PC-3 (cell line): Measurements from ENCODE around the gene MORN1.

Experiments used
- EZH2 ChIP-seq: fragments of 300-600 bp; sonication (generic); IDR thresholded peaks from one replicate; pipeline ENCODE4 v1.6.1; 2017; ENCODE audit warnings: antibody characterized with exemption, mild to moderate bottlenecking, low read length; ENCODE audit not compliant: unreplicated experiment
- EZH2phosphoT487 ChIP-seq: fragments of 300-600 bp; sonication (generic); IDR thresholded peaks from 2 replicates; pipeline ENCODE4 v1.6.1; 2018; ENCODE audit warnings: mild to moderate bottlenecking, antibody characterized with exemption, low read length, borderline replicate concordance
- TF ChIP-seq, protein P1 (sequence below): fragments of 300-600 bp; sonication (generic); conservative IDR thresholded peaks from 2 replicates; pipeline ENCODE4 v1.5.1; 2017; ENCODE audit warnings: antibody characterized with exemption, low read depth, mild to moderate bottlenecking, low read length

- TF ChIP-seq, protein P1, sequence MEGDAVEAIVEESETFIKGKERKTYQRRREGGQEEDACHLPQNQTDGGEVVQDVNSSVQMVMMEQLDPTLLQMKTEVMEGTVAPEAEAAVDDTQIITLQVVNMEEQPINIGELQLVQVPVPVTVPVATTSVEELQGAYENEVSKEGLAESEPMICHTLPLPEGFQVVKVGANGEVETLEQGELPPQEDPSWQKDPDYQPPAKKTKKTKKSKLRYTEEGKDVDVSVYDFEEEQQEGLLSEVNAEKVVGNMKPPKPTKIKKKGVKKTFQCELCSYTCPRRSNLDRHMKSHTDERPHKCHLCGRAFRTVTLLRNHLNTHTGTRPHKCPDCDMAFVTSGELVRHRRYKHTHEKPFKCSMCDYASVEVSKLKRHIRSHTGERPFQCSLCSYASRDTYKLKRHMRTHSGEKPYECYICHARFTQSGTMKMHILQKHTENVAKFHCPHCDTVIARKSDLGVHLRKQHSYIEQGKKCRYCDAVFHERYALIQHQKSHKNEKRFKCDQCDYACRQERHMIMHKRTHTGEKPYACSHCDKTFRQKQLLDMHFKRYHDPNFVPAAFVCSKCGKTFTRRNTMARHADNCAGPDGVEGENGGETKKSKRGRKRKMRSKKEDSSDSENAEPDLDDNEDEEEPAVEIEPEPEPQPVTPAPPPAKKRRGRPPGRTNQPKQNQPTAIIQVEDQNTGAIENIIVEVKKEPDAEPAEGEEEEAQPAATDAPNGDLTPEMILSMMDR = no peak
- TF ChIP-seq EZH2 (no peak), EZH2phosphoT487 (no peak)
These were observed 117.8 kb downstream of the MORN1 start for GRCh38 chr1:2273401-2274090.
